HAP-1 (cell line): Measurements from ENCODE around the gene ISG15.
"Not testable (repeated sequence)": the region's sequence is repeated elsewhere in the genome, so short reads cannot be mapped to it uniquely, and the experiment has no call there.

Experiments used
- DNase-seq, 2 experiments: peaks; one replicate each; pipeline ENCODE4 v3.0.0-alpha.2; 2016 to 2020; ENCODE audit warnings: low spot score in 2 of 2
- H3K27me3 ChIP-seq: fragments of 250-450 bp; sonication (Bioruptor Pico); 2 replicates; pipeline ENCODE4 v1.5.1; 2020; ENCODE audit warnings: low read depth, mild to moderate bottlenecking, moderate library complexity
- H3K36me3 ChIP-seq: fragments of 250-450 bp; sonication (Bioruptor Pico); replicated peaks from 2 replicates; pipeline ENCODE4 v1.5.1; 2020; ENCODE audit warnings: mild to moderate bottlenecking
- H3K4me1 ChIP-seq: fragments of 250-450 bp; sonication (Bioruptor Pico); 2 replicates; pipeline ENCODE4 v1.5.1; 2020; ENCODE audit warnings: mild to moderate bottlenecking
- H3K4me3 ChIP-seq: fragments of 250-450 bp; sonication (Bioruptor Pico); 2 replicates; pipeline ENCODE4 v1.5.1; 2020; ENCODE audit warnings: mild to moderate bottlenecking, moderate library complexity
- H3K9me3 ChIP-seq: fragments of 250-450 bp; sonication (Bioruptor Pico); 2 replicates; pipeline ENCODE4 v1.5.1; 2020; ENCODE audit warnings: mild to moderate bottlenecking, moderate library complexity
- in situ Hi-C: fragments of 300-500 bp; cut with MboI; formaldehyde crosslinking; loops from 3 replicates; pipeline ENCODE4 v1.14.3; 2020; ENCODE audit warnings: low sequenced_read_pairs, inconsistent platforms, mixed read lengths

The ISG15 gene

GRCh38 chr1:1004780-1005697 lies 8.3 kb upstream of the ISG15 start:
- DNase-seq = no peak
- in situ Hi-C loops = no loop called here
- Histone ChIP-seq H3K4me1 (peaks cover 3% of the 10 kb centered on the region; the same call in 1 of the 2 replicates), H3K36me3 (peaks cover 4% of the 10 kb centered on the region), H3K27me3 (no peaks in the 10 kb centered on the region), H3K9me3 (no peaks in the 10 kb centered on the region), H3K4me3 (no peak overlapping the region)

- peaks cover 3% of the 10 kb centered on the region; the same call in 1 of the 2 replicates for H3K4me1 ChIP-seq
- in situ Hi-C loops = no loop called here
These were observed 7.5 kb upstream of the ISG15 start for GRCh38 chr1:1005774-1006304.

GRCh38 chr1:1006305-1007159 lies 6.8 kb upstream of the ISG15 start:
- no peaks in the 10 kb centered on the region for H3K9me3 ChIP-seq
- peaks cover 6% of the 10 kb centered on the region for H3K36me3 ChIP-seq
- H3K4me3 ChIP-seq = no peak overlapping the region
- H3K27me3 ChIP-seq = no peaks in the 10 kb centered on the region
- no peaks in the 10 kb centered on the region for H3K4me1 ChIP-seq
- DNase-seq = no peak
- in situ Hi-C loops = no loop called here

More at GRCh38 chr1:1005774-1006304, 7.5 kb upstream of the ISG15 start:
- no peaks in the 10 kb centered on the region for H3K27me3 ChIP-seq
- no peak overlapping the region for H3K4me3 ChIP-seq
- H3K36me3 ChIP-seq = peaks cover 4% of the 10 kb centered on the region
- H3K9me3 ChIP-seq = no peaks in the 10 kb centered on the region
- DNase-seq = no peak

GRCh38 chr1:1010131-1010530 lies 3.2 kb upstream of the ISG15 start:
- H3K9me3 ChIP-seq = not testable (repeated sequence)

GRCh38 chr1:1011396-1011949 lies 1.8 kb upstream of the ISG15 start:
- H3K4me1 ChIP-seq = peaks cover 11% of the 10 kb centered on the region
- no peak overlapping the region for H3K4me3 ChIP-seq
- H3K27me3 ChIP-seq = no peaks in the 10 kb centered on the region
- no peaks in the 10 kb centered on the region for H3K9me3 ChIP-seq
- DNase-seq = no peak
- peaks cover 4% of the 10 kb centered on the region; the same call in 1 of the 2 replicates for H3K36me3 ChIP-seq
- in situ Hi-C loops = no loop called here

More at GRCh38 chr1:1010131-1010530, 3.2 kb upstream of the ISG15 start:
- in situ Hi-C loops, H3K4me3 ChIP-seq, H3K27me3 ChIP-seq, H3K36me3 ChIP-seq, DNase-seq: not testable (repeated sequence)
- peaks cover 11% of the 10 kb centered on the region for H3K4me1 ChIP-seq

GRCh38 chr1:1012736-1013104 lies 577 bp upstream of the ISG15 start:
- DNase-seq, H3K27me3 ChIP-seq, in situ Hi-C loops, H3K36me3 ChIP-seq, H3K9me3 ChIP-seq: not testable (repeated sequence)
- H3K4me1 ChIP-seq = peaks cover 11% of the 10 kb centered on the region
- peak overlapping the region; percentile 41 for H3K4me3 ChIP-seq

- peaks cover 11% of the 10 kb centered on the region for H3K4me1 ChIP-seq
- DNase-seq = no peak
- peak overlapping the region; percentile 41 for H3K4me3 ChIP-seq
- in situ Hi-C loops = no loop called here
- no peaks in the 10 kb centered on the region for H3K9me3 ChIP-seq
- H3K36me3 ChIP-seq = peaks cover 4% of the 10 kb centered on the region; the same call in 1 of the 2 replicates
- H3K27me3 ChIP-seq = no peaks in the 10 kb centered on the region
These were observed 788 bp downstream of the ISG15 start for GRCh38 chr1:1013922-1014648.

- Histone ChIP-seq H3K4me1 (peaks cover 11% of the 10 kb centered on the region), H3K36me3 (peaks cover 4% of the 10 kb centered on the region; the same call in 1 of the 2 replicates), H3K27me3 (no peaks in the 10 kb centered on the region), H3K4me3 (no peak overlapping the region), H3K9me3 (no peaks in the 10 kb centered on the region)
- DNase-seq = peak in 1 of 2 experiments; percentile 55
- in situ Hi-C loops = no loop called here
These were observed 1.7 kb downstream of the ISG15 start for GRCh38 chr1:1014799-1015681.

- H3K27me3 ChIP-seq, H3K9me3 ChIP-seq, H3K4me3 ChIP-seq, DNase-seq, in situ Hi-C loops, H3K36me3 ChIP-seq: not testable (repeated sequence)
- H3K4me1 ChIP-seq = peaks cover 14% of the 10 kb centered on the region
These were observed 4.4 kb downstream of the ISG15 start for GRCh38 chr1:1017397-1018320.

GRCh38 chr1:1018321-1018685 lies 5.0 kb downstream of the ISG15 start:
- in situ Hi-C loops, H3K9me3 ChIP-seq, H3K4me3 ChIP-seq, DNase-seq, H3K27me3 ChIP-seq: not testable (repeated sequence)
- peaks cover 11% of the 10 kb centered on the region for H3K36me3 ChIP-seq
- peaks cover 10% of the 10 kb centered on the region for H3K4me1 ChIP-seq

- H3K27me3 ChIP-seq = no peaks in the 10 kb centered on the region
- in situ Hi-C loops = no loop called here
- H3K9me3 ChIP-seq = no peaks in the 10 kb centered on the region
- peak overlapping the region; percentile 23 for H3K4me3 ChIP-seq
- H3K4me1 ChIP-seq = peaks cover 4% of the 10 kb centered on the region; the same call in 1 of the 2 replicates
- DNase-seq = peak; percentile 80 to 87
- H3K36me3 ChIP-seq = peaks cover 20% of the 10 kb centered on the region
These were observed 6.1 kb downstream of the ISG15 start for GRCh38 chr1:1019122-1019999.
